Measurements from ENCODE around the gene TM4SF1. TPM values are rescaled to one million over a fixed set of nuclear protein-coding genes. Genes with fewer than 3 reads are reported as not detected.

TM4SF1 gene
- polyA plus RNA-seq, 1 of the 3 experiments (the other 2 are of a cell fraction) = 209 TPM

DNA sequence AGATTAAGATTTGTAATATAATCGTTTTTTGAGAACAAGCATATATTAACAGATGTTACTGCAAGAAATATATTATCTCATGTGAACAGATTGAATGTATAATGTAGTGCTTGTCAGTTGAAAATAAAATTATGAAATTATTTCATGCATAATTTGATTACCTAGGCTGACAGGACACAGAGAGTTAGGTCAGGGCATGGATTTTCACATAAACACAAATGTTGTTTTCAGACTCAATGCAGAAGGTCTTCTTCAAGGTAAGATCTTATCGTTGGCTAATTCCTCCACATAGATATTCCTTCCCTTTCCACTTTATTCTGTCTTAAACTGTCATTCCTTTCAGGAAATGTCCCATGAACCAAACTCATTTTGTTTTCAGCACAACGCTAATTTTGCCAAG, 20.1 kb upstream of the TM4SF1 start (continued):
- TF ChIP-seq, protein P1, sequence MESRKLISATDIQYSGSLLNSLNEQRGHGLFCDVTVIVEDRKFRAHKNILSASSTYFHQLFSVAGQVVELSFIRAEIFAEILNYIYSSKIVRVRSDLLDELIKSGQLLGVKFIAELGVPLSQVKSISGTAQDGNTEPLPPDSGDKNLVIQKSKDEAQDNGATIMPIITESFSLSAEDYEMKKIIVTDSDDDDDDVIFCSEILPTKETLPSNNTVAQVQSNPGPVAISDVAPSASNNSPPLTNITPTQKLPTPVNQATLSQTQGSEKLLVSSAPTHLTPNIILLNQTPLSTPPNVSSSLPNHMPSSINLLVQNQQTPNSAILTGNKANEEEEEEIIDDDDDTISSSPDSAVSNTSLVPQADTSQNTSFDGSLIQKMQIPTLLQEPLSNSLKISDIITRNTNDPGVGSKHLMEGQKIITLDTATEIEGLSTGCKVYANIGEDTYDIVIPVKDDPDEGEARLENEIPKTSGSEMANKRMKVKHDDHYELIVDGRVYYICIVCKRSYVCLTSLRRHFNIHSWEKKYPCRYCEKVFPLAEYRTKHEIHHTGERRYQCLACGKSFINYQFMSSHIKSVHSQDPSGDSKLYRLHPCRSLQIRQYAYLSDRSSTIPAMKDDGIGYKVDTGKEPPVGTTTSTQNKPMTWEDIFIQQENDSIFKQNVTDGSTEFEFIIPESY (IDR thresholded peaks at IDR 0.05; ENCODE audit: borderline replicate concordance, low read depth) = no peak
- TF ChIP-seq GATA2 (CRISPR knock-in tag; IDR thresholded peaks at IDR 0.05) = peak; percentile 53
- no peak for TF ChIP-seq RXRA (IDR thresholded peaks at IDR 0.05; ENCODE audit: borderline replicate concordance, low read depth)
- TF ChIP-seq NFIC (IDR thresholded peaks at IDR 0.05; ENCODE audit: borderline replicate concordance) = no peak
- TF ChIP-seq NRF1 (IDR thresholded peaks at IDR 0.05; ENCODE audit: low read depth, low read length) = no peak
- TF ChIP-seq CHD2 (IDR thresholded peaks at IDR 0.05; ENCODE audit: low read length, partially characterized antibody) = peak; percentile 50
- no peak for TF ChIP-seq POLR2AphosphoS5 (IDR thresholded peaks at IDR 0.05; ENCODE audit: low read depth, low read length)
- TF ChIP-seq FOXJ3 (CRISPR knock-in tag; IDR thresholded peaks at IDR 0.05) = no peak
- no peak for TF ChIP-seq YY1 (IDR thresholded peaks at IDR 0.05; ENCODE audit: low read depth)

DNA sequence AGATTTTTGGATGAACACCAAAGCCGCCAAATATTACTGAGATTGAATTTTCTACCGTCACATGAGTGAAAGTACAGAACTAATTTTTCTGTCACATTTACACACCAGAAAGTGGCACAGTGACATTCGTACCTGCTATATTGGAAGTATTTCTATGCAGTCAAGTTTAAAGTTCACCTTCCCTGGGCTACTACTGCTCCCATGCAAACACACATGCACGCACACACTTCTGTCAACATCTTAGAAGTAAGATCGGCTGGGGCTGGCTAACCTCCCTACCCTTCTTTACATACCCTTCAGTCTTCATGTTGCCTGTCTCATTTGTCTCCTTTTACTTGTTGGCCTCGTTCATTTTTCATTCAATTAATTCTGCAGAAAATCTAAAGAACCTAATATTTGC, 19.0 kb upstream of the TM4SF1 start:
- POLR2A ChIA-PET = no interaction called here

More for the DNA sequence above, 19.0 kb upstream of the TM4SF1 start:
- no peak overlapping the region for H2AFZ ChIP-seq (ENCODE audit: low read depth)
- no peaks in the 10 kb centered on the region for H4K20me1 ChIP-seq (ENCODE audit: insufficient read depth)
- no peaks in the 10 kb centered on the region for H3K79me2 ChIP-seq (ENCODE audit: insufficient read depth)
- TF ChIP-seq TCF12 (IDR thresholded peaks at IDR 0.05) (no peak), POLR2AphosphoS5 (IDR thresholded peaks at IDR 0.05; ENCODE audit: low read depth, low read length) (no peak), JUND (IDR thresholded peaks at IDR 0.05) (no peak), TAF1 (IDR thresholded peaks at IDR 0.05; ENCODE audit: borderline replicate concordance, low read depth, low read length) (no peak), EZH2phosphoT487 (IDR thresholded peaks at IDR 0.05; ENCODE audit: borderline replicate concordance, low read depth) (no peak), RCOR1 (IDR thresholded peaks at IDR 0.05; ENCODE audit: low read length) (no peak), RAD21 (IDR thresholded peaks at IDR 0.05; ENCODE audit: low read length) (no peak), ELF1 (IDR thresholded peaks at IDR 0.05) (no peak), RXRA (IDR thresholded peaks at IDR 0.05; ENCODE audit: borderline replicate concordance, low read depth) (no peak), GABPA (IDR thresholded peaks at IDR 0.05; ENCODE audit: low read depth) (no peak), NRF1 (IDR thresholded peaks at IDR 0.05; ENCODE audit: low read depth, low read length) (no peak), NFIC (IDR thresholded peaks at IDR 0.05; ENCODE audit: borderline replicate concordance) (no peak), TEAD4 (IDR thresholded peaks at IDR 0.05; ENCODE audit: borderline replicate concordance, insufficient read depth) (no peak), SIN3A (IDR thresholded peaks at IDR 0.05; ENCODE audit: borderline replicate concordance, low read depth, low read length) (no peak), REST (IDR thresholded peaks at IDR 0.05; ENCODE audit: low read depth, low read length) (no peak)
- TF ChIP-seq, protein P2, sequence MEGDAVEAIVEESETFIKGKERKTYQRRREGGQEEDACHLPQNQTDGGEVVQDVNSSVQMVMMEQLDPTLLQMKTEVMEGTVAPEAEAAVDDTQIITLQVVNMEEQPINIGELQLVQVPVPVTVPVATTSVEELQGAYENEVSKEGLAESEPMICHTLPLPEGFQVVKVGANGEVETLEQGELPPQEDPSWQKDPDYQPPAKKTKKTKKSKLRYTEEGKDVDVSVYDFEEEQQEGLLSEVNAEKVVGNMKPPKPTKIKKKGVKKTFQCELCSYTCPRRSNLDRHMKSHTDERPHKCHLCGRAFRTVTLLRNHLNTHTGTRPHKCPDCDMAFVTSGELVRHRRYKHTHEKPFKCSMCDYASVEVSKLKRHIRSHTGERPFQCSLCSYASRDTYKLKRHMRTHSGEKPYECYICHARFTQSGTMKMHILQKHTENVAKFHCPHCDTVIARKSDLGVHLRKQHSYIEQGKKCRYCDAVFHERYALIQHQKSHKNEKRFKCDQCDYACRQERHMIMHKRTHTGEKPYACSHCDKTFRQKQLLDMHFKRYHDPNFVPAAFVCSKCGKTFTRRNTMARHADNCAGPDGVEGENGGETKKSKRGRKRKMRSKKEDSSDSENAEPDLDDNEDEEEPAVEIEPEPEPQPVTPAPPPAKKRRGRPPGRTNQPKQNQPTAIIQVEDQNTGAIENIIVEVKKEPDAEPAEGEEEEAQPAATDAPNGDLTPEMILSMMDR (IDR thresholded peaks at IDR 0.05) = no peak
- TF ChIP-seq, protein P3, sequence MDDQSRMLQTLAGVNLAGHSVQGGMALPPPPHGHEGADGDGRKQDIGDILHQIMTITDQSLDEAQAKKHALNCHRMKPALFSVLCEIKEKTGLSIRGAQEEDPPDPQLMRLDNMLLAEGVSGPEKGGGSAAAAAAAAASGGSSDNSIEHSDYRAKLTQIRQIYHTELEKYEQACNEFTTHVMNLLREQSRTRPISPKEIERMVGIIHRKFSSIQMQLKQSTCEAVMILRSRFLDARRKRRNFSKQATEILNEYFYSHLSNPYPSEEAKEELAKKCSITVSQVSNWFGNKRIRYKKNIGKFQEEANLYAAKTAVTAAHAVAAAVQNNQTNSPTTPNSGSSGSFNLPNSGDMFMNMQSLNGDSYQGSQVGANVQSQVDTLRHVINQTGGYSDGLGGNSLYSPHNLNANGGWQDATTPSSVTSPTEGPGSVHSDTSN (IDR thresholded peaks at IDR 0.05) = no peak
- 98% methylated on average over 6 of the region's 6 CpGs for WGBS (ENCODE audit: low lambda C conversion rate)
- CTCF ChIA-PET = interaction anchor here (1.1 to 1.2 kb wide), 3 partner anchors 14 to 76 kb away, joined by 3 read pairs; no protein-coding TSS in a partner anchor
- H3K36me3 ChIP-seq (replicated peaks in 1 of 2; ENCODE audit: control insufficient read depth in 1 of 2, insufficient read depth in 2 of 2, low read length in 1 of 2) = no peaks in the 10 kb centered on the region
- H3K9me3 ChIP-seq = no peaks in the 10 kb centered on the region
- peaks cover 21% of the 10 kb centered on the region for H3F3A ChIP-seq (replicated peaks; ENCODE audit: insufficient read depth)
- no peak overlapping the region for H3K4me2 ChIP-seq
- DNase-seq = no peak
- H3K4me1 ChIP-seq (ENCODE audit: control insufficient read depth in 1 of 2, insufficient read depth in 2 of 2, low read depth in 1 of 2, low read length in 1 of 2) = peaks cover 18 to 27% of the 10 kb centered on the region in 2 experiments
- H3K27ac ChIP-seq (ENCODE audit: low read depth in 2 of 2, low read length in 1 of 2) = peak overlapping the region; percentile 83 to 88; a peak in 3 of 4 replicates
- no peaks in the 10 kb centered on the region for H3K27me3 ChIP-seq (ENCODE audit: insufficient read depth)
- no peaks in the 10 kb centered on the region for H3K9me2 ChIP-seq
- no peak overlapping the region for H3K4me3 ChIP-seq (ENCODE audit: low read depth in 2 of 2, low read length in 1 of 2)
- H3K9ac ChIP-seq = no peak overlapping the region
